ENCODE measurements around the gene SLC25A22.

The SLC25A22 gene

DNA sequence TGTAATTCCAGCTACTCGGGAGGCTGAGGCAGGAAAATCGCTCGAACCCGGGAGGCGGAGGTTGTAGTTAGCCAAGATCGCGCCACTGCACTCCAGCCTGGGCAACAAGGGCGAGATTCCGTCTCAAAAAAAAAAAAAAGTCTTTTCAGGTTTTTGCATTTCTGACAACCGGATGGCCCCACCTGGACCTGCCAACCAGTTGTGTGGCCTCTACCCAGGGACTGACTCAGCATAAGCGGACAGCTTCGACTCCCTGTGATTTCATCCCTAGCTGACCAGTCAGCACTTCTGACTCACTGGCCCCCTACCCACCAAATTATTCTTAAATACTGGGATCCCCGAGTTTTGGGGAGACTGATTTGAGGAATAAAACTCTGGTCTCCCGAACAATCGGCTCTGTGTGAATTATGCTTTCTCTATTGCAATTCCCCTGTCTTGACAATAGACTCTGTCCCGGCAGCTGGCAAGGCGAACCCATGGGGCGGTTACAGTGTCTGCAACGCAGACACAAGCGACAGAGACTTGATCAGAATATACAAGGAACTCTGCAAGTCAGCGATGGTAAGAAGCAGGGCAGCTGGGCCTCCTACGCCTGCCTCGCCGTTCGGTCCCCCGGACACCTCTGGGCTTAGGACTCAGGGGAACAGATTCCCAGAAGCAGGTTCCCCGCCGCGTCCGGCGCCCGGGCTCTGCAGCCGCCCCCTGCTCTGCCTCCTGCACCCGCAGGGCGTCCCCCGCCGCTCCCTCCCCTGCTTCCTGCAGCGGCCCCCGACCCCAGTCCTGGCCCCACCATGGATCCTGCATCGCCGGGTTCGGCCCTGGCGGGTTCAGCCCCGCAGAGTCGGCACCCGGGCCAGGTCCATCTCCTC, 51.6 kb downstream of the SLC25A22 start:
- DNase-seq (ENCODE audit: low read depth) = no peak

- DNase-seq (ENCODE audit: low read depth) = no peak
Observed at GRCh38 chr11:745428-745827, 52.7 kb downstream of the SLC25A22 start.

DNA sequence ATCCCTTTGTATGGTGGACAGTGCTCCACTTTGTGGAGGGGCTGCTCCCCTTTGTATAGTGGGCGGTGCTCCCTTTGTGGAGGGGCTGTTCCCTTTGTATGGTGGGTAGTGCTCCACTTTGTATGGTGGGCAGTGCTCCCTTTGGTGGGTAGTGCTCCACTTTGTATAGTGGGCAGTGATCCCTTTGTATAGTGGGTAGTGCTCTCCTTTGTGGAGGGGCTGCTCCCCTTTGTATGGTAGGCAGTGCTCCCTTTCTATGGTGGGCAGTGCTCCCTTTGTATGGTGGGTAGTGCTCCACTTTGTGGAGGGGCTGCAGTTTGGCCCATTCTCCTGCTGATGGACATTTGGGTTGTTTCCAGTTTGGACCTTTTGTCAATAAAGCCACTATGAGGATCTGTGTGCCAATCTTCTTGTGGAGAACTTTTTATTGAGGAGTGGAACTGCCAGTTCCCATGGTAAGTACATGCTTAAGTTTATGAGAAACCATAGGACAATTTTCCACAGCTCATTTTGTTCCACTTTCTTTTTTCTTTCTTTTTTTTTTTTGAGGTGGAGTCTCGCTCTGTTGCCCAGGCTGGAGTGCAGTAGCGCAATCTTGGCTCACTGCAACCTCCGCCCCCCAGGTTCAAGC, 55.4 kb downstream of the SLC25A22 start:
- DNase-seq (ENCODE audit: low read depth) = no peak

GRCh38 chr11:742156-742546, 55.9 kb downstream of the SLC25A22 start:
- DNase-seq (ENCODE audit: low read depth) = no peak

Data from T-helper 22 cell (primary cell).